Measurements from ENCODE around the gene ZNF521.
A peak's percentile ranks its signal among the peaks of the same experiment; 100 is the strongest.

ZNF521 gene

GRCh38 chr18:25233528-25234321, 118.2 kb downstream of the ZNF521 start:
- Histone ChIP-seq H3K4me1 (ENCODE audit: insufficient read depth, low read length) (peaks cover 13% of the 10 kb centered on the region), H3K27ac (ENCODE audit: low read depth, low read length) (no peak overlapping the region), H3K36me3 (ENCODE audit: insufficient read depth, low read length) (no peaks in the 10 kb centered on the region), H3K4me3 (ENCODE audit: low read depth in 1 of 2, low read length in 2 of 2) (no peak overlapping the region), H3K9ac (ENCODE audit: low read length) (no peak overlapping the region), H3K27me3 (ENCODE audit: control insufficient read depth in 1 of 2, insufficient read depth in 2 of 2, low read length in 2 of 2) (no peaks in the 10 kb centered on the region), H3K9me3 (ENCODE audit: low read length) (no peaks in the 10 kb centered on the region)

GRCh38 chr18:25231327-25231691, 120.7 kb downstream of the ZNF521 start:
- Histone ChIP-seq H3K4me1 (ENCODE audit: insufficient read depth, low read length) (peaks cover 13% of the 10 kb centered on the region), H3K36me3 (ENCODE audit: insufficient read depth, low read length) (peaks cover 7% of the 10 kb centered on the region), H3K9ac (ENCODE audit: low read length) (no peak overlapping the region), H3K9me3 (ENCODE audit: low read length) (no peaks in the 10 kb centered on the region), H3K27ac (ENCODE audit: low read depth, low read length) (peak overlapping the region; percentile 28), H3K4me3 (ENCODE audit: low read depth in 1 of 2, low read length in 2 of 2) (peak overlapping the region in 1 of 2 donors; percentile 21), H3K27me3 (ENCODE audit: control insufficient read depth in 1 of 2, insufficient read depth in 2 of 2, low read length in 2 of 2) (no peaks in the 10 kb centered on the region)

GRCh38 chr18:25230658-25231326, 121.2 kb downstream of the ZNF521 start:
- peaks cover 7% of the 10 kb centered on the region for H3K36me3 ChIP-seq (ENCODE audit: insufficient read depth, low read length)
- H3K4me1 ChIP-seq (ENCODE audit: insufficient read depth, low read length): peaks cover 13% of the 10 kb centered on the region
- H3K9ac ChIP-seq (ENCODE audit: low read length): no peak overlapping the region
- H3K9me3 ChIP-seq (ENCODE audit: low read length): no peaks in the 10 kb centered on the region
- H3K27me3 ChIP-seq (ENCODE audit: control insufficient read depth in 1 of 2, insufficient read depth in 2 of 2, low read length in 2 of 2): no peaks in the 10 kb centered on the region
- H3K27ac ChIP-seq (ENCODE audit: low read depth, low read length): peak overlapping the region; percentile 28
- peak overlapping the region in 1 of 2 donors; percentile 21 for H3K4me3 ChIP-seq (ENCODE audit: low read depth in 1 of 2, low read length in 2 of 2)

- Histone ChIP-seq H3K27me3 (ENCODE audit: control insufficient read depth in 1 of 2, insufficient read depth in 2 of 2, low read length in 2 of 2) (no peaks in the 10 kb centered on the region), H3K4me3 (ENCODE audit: low read depth in 1 of 2, low read length in 2 of 2) (no peak overlapping the region), H3K9ac (ENCODE audit: low read length) (no peak overlapping the region), H3K4me1 (ENCODE audit: insufficient read depth, low read length) (peaks cover 13% of the 10 kb centered on the region), H3K27ac (ENCODE audit: low read depth, low read length) (no peak overlapping the region), H3K36me3 (ENCODE audit: insufficient read depth, low read length) (peaks cover 7% of the 10 kb centered on the region), H3K9me3 (ENCODE audit: low read length) (no peaks in the 10 kb centered on the region)
Observed at GRCh38 chr18:25229920-25230319, 122.0 kb downstream of the ZNF521 start.

GRCh38 chr18:25229081-25229480, 122.9 kb downstream of the ZNF521 start:
- Histone ChIP-seq H3K9ac (ENCODE audit: low read length) (no peak overlapping the region), H3K27me3 (ENCODE audit: control insufficient read depth in 1 of 2, insufficient read depth in 2 of 2, low read length in 2 of 2) (no peaks in the 10 kb centered on the region), H3K4me3 (ENCODE audit: low read depth in 1 of 2, low read length in 2 of 2) (no peak overlapping the region), H3K27ac (ENCODE audit: low read depth, low read length) (no peak overlapping the region), H3K9me3 (ENCODE audit: low read length) (no peaks in the 10 kb centered on the region), H3K36me3 (ENCODE audit: insufficient read depth, low read length) (peaks cover 7% of the 10 kb centered on the region), H3K4me1 (ENCODE audit: insufficient read depth, low read length) (peaks cover 13% of the 10 kb centered on the region)

- Histone ChIP-seq H3K9me3 (ENCODE audit: low read length) (no peaks in the 10 kb centered on the region), H3K4me3 (ENCODE audit: low read depth in 1 of 2, low read length in 2 of 2) (no peak overlapping the region), H3K36me3 (ENCODE audit: insufficient read depth, low read length) (peaks cover 7% of the 10 kb centered on the region), H3K27ac (ENCODE audit: low read depth, low read length) (no peak overlapping the region), H3K9ac (ENCODE audit: low read length) (no peak overlapping the region), H3K4me1 (ENCODE audit: insufficient read depth, low read length) (peaks cover 13% of the 10 kb centered on the region), H3K27me3 (ENCODE audit: control insufficient read depth in 1 of 2, insufficient read depth in 2 of 2, low read length in 2 of 2) (no peaks in the 10 kb centered on the region)
Observed at GRCh38 chr18:25228410-25228809, 123.6 kb downstream of the ZNF521 start.

GRCh38 chr18:25225151-25225550, 126.8 kb downstream of the ZNF521 start:
- peaks cover under 1% of the 10 kb centered on the region for H3K4me1 ChIP-seq (ENCODE audit: insufficient read depth, low read length)
- H3K27ac ChIP-seq (ENCODE audit: low read depth, low read length): no peak overlapping the region
- no peaks in the 10 kb centered on the region for H3K27me3 ChIP-seq (ENCODE audit: control insufficient read depth in 1 of 2, insufficient read depth in 2 of 2, low read length in 2 of 2)
- H3K9ac ChIP-seq (ENCODE audit: low read length): no peak overlapping the region
- H3K36me3 ChIP-seq (ENCODE audit: insufficient read depth, low read length): peaks cover 7% of the 10 kb centered on the region
- H3K4me3 ChIP-seq (ENCODE audit: low read depth in 1 of 2, low read length in 2 of 2): no peak overlapping the region
- H3K9me3 ChIP-seq (ENCODE audit: low read length): no peaks in the 10 kb centered on the region

GRCh38 chr18:25223899-25224886, 127.8 kb downstream of the ZNF521 start:
- Histone ChIP-seq H3K36me3 (ENCODE audit: insufficient read depth, low read length) (peaks cover 7% of the 10 kb centered on the region), H3K27me3 (ENCODE audit: control insufficient read depth in 1 of 2, insufficient read depth in 2 of 2, low read length in 2 of 2) (no peaks in the 10 kb centered on the region), H3K4me1 (ENCODE audit: insufficient read depth, low read length) (no peaks in the 10 kb centered on the region), H3K4me3 (ENCODE audit: low read depth in 1 of 2, low read length in 2 of 2) (no peak overlapping the region), H3K27ac (ENCODE audit: low read depth, low read length) (no peak overlapping the region), H3K9ac (ENCODE audit: low read length) (no peak overlapping the region), H3K9me3 (ENCODE audit: low read length) (no peaks in the 10 kb centered on the region)

GRCh38 chr18:25223211-25223610, 128.8 kb downstream of the ZNF521 start:
- no peaks in the 10 kb centered on the region for H3K4me1 ChIP-seq (ENCODE audit: insufficient read depth, low read length)
- no peaks in the 10 kb centered on the region for H3K9me3 ChIP-seq (ENCODE audit: low read length)
- peaks cover 7% of the 10 kb centered on the region for H3K36me3 ChIP-seq (ENCODE audit: insufficient read depth, low read length)
- H3K9ac ChIP-seq (ENCODE audit: low read length): no peak overlapping the region
- H3K4me3 ChIP-seq (ENCODE audit: low read depth in 1 of 2, low read length in 2 of 2): no peak overlapping the region
- no peak overlapping the region for H3K27ac ChIP-seq (ENCODE audit: low read depth, low read length)
- H3K27me3 ChIP-seq (ENCODE audit: control insufficient read depth in 1 of 2, insufficient read depth in 2 of 2, low read length in 2 of 2): no peaks in the 10 kb centered on the region

GRCh38 chr18:25222648-25223047, 129.3 kb downstream of the ZNF521 start:
- Histone ChIP-seq H3K9ac (ENCODE audit: low read length) (no peak overlapping the region), H3K27me3 (ENCODE audit: control insufficient read depth in 1 of 2, insufficient read depth in 2 of 2, low read length in 2 of 2) (no peaks in the 10 kb centered on the region), H3K36me3 (ENCODE audit: insufficient read depth, low read length) (peaks cover 7% of the 10 kb centered on the region), H3K27ac (ENCODE audit: low read depth, low read length) (no peak overlapping the region), H3K9me3 (ENCODE audit: low read length) (no peaks in the 10 kb centered on the region), H3K4me1 (ENCODE audit: insufficient read depth, low read length) (no peaks in the 10 kb centered on the region), H3K4me3 (ENCODE audit: low read depth in 1 of 2, low read length in 2 of 2) (no peak overlapping the region)

- Histone ChIP-seq H3K9ac (ENCODE audit: low read length) (no peak overlapping the region), H3K9me3 (ENCODE audit: low read length) (no peaks in the 10 kb centered on the region), H3K4me3 (ENCODE audit: low read depth in 1 of 2, low read length in 2 of 2) (no peak overlapping the region), H3K27me3 (ENCODE audit: control insufficient read depth in 1 of 2, insufficient read depth in 2 of 2, low read length in 2 of 2) (no peaks in the 10 kb centered on the region), H3K27ac (ENCODE audit: low read depth, low read length) (no peak overlapping the region), H3K4me1 (ENCODE audit: insufficient read depth, low read length) (no peaks in the 10 kb centered on the region), H3K36me3 (ENCODE audit: insufficient read depth, low read length) (no peaks in the 10 kb centered on the region)
Observed at GRCh38 chr18:25210622-25211021, 141.3 kb downstream of the ZNF521 start.
